ENCODE data around the gene ATP2A1.
"Not testable (repeated sequence)": the region's sequence is repeated elsewhere in the genome, so short reads cannot be mapped to it uniquely, and the experiment has no call there.

The ATP2A1 gene

GRCh38 chr16:28886945-28887344 lies 8.7 kb downstream of the ATP2A1 start:
- Histone ChIP-seq H3K9ac (ENCODE audit: low read length) (no peak overlapping the region), H2AFZ (ENCODE audit: low read length) (no peak overlapping the region)

GRCh38 chr16:28890355-28890754 lies 12.1 kb downstream of the ATP2A1 start:
- DNase-seq; H3K9me2 ChIP-seq (replicated peaks; ENCODE audit: insufficient read depth, low read length); H4K20me1 ChIP-seq (ENCODE audit: insufficient read depth, low read length); H3K4me1 ChIP-seq (ENCODE audit: low read length); H3K9ac ChIP-seq (ENCODE audit: low read length); H3F3A ChIP-seq (ENCODE audit: insufficient read depth, low read length); H3K4me2 ChIP-seq (ENCODE audit: low read depth, low read length); H3K36me3 ChIP-seq (replicated peaks; ENCODE audit: insufficient read depth, low read length); H3K4me3 ChIP-seq (ENCODE audit: low read length); H3K27me3 ChIP-seq (replicated peaks; ENCODE audit: insufficient read depth, low read length); H3K9me3 ChIP-seq (replicated peaks; ENCODE audit: insufficient read depth, low read length); H2AFZ ChIP-seq (ENCODE audit: low read length); H3K27ac ChIP-seq (ENCODE audit: low read length); H3K79me2 ChIP-seq (ENCODE audit: low read length): not testable (repeated sequence)

More at GRCh38 chr16:28886945-28887344, 8.7 kb downstream of the ATP2A1 start:
- Histone ChIP-seq H3K36me3 (replicated peaks; ENCODE audit: insufficient read depth, low read length) (no peaks in the 10 kb centered on the region), H3F3A (ENCODE audit: insufficient read depth, low read length) (no peaks in the 10 kb centered on the region), H3K79me2 (ENCODE audit: low read length) (no peaks in the 10 kb centered on the region), H4K20me1 (ENCODE audit: insufficient read depth, low read length) (no peaks in the 10 kb centered on the region), H3K9me2 (replicated peaks; ENCODE audit: insufficient read depth, low read length) (no peaks in the 10 kb centered on the region), H3K9me3 (replicated peaks; ENCODE audit: insufficient read depth, low read length) (no peaks in the 10 kb centered on the region), H3K27ac (ENCODE audit: low read length) (no peak overlapping the region), H3K27me3 (replicated peaks; ENCODE audit: insufficient read depth, low read length) (no peaks in the 10 kb centered on the region), H3K4me3 (ENCODE audit: low read length) (no peak overlapping the region), H3K4me1 (ENCODE audit: low read length) (no peaks in the 10 kb centered on the region), H3K4me2 (ENCODE audit: low read depth, low read length) (no peak overlapping the region)
- no peak for DNase-seq
- no peak for TF ChIP-seq CTCF (IDR thresholded peaks at IDR 0.05; ENCODE audit: low read length)
- no peak for TF ChIP-seq EZH2 (optimal IDR thresholded peaks at IDR 0.05; ENCODE audit: low read depth, low read length)
- no peak for TF ChIP-seq EZH2phosphoT487 (IDR thresholded peaks at IDR 0.05; ENCODE audit: low read length)

GRCh38 chr16:28891964-28892890 lies 13.9 kb downstream of the ATP2A1 start:
- Histone ChIP-seq H3K27ac (ENCODE audit: low read length) (no peak overlapping the region), H3K4me3 (ENCODE audit: low read length) (no peak overlapping the region), H3F3A (ENCODE audit: insufficient read depth, low read length) (no peaks in the 10 kb centered on the region), H3K4me2 (ENCODE audit: low read depth, low read length) (no peak overlapping the region), H3K9me3 (replicated peaks; ENCODE audit: insufficient read depth, low read length) (no peaks in the 10 kb centered on the region), H3K9ac (ENCODE audit: low read length) (no peak overlapping the region), H3K79me2 (ENCODE audit: low read length) (no peaks in the 10 kb centered on the region), H3K27me3 (replicated peaks; ENCODE audit: insufficient read depth, low read length) (no peaks in the 10 kb centered on the region), H4K20me1 (ENCODE audit: insufficient read depth, low read length) (no peaks in the 10 kb centered on the region), H2AFZ (ENCODE audit: low read length) (no peak overlapping the region), H3K36me3 (replicated peaks; ENCODE audit: insufficient read depth, low read length) (no peaks in the 10 kb centered on the region), H3K9me2 (replicated peaks; ENCODE audit: insufficient read depth, low read length) (no peaks in the 10 kb centered on the region), H3K4me1 (ENCODE audit: low read length) (no peaks in the 10 kb centered on the region)
- DNase-seq = no peak
- TF ChIP-seq CTCF (IDR thresholded peaks at IDR 0.05; ENCODE audit: low read length) (no peak), EZH2 (optimal IDR thresholded peaks at IDR 0.05; ENCODE audit: low read depth, low read length) (no peak), EZH2phosphoT487 (IDR thresholded peaks at IDR 0.05; ENCODE audit: low read length) (no peak)

GRCh38 chr16:28893291-28893690 lies 15.0 kb downstream of the ATP2A1 start:
- H3K4me3 ChIP-seq (ENCODE audit: low read length) = no peak overlapping the region
- H2AFZ ChIP-seq (ENCODE audit: low read length) = no peak overlapping the region
- H3K9me3 ChIP-seq (replicated peaks; ENCODE audit: insufficient read depth, low read length) = no peaks in the 10 kb centered on the region
- H4K20me1 ChIP-seq (ENCODE audit: insufficient read depth, low read length) = no peaks in the 10 kb centered on the region
- H3K36me3 ChIP-seq (replicated peaks; ENCODE audit: insufficient read depth, low read length) = no peaks in the 10 kb centered on the region
- H3K4me2 ChIP-seq (ENCODE audit: low read depth, low read length) = no peak overlapping the region
- TF ChIP-seq CTCF (IDR thresholded peaks at IDR 0.05; ENCODE audit: low read length) (no peak), EZH2 (optimal IDR thresholded peaks at IDR 0.05; ENCODE audit: low read depth, low read length) (no peak)
- no peaks in the 10 kb centered on the region for H3F3A ChIP-seq (ENCODE audit: insufficient read depth, low read length)
- no peak overlapping the region for H3K9ac ChIP-seq (ENCODE audit: low read length)
- H3K27ac ChIP-seq (ENCODE audit: low read length) = no peak overlapping the region
- H3K79me2 ChIP-seq (ENCODE audit: low read length) = no peaks in the 10 kb centered on the region
- H3K27me3 ChIP-seq (replicated peaks; ENCODE audit: insufficient read depth, low read length) = no peaks in the 10 kb centered on the region
- no peaks in the 10 kb centered on the region for H3K4me1 ChIP-seq (ENCODE audit: low read length)
- no peak for DNase-seq
- no peaks in the 10 kb centered on the region for H3K9me2 ChIP-seq (replicated peaks; ENCODE audit: insufficient read depth, low read length)

Data from MM.1S (cell line).